Mucosa of rectum (tissue), 2 donors: ENCODE measurements around the gene IGFALS.

Experiments
- H3K27ac ChIP-seq, 2 donors: one replicate each; pipeline ENCODE4 v1.7.0; 2013; ENCODE audit warnings: inconsistent platforms in 2 of 2, low read depth in 2 of 2, low read length in 2 of 2
- H3K27me3 ChIP-seq, 2 donors: one replicate each; pipeline ENCODE4 v1.7.0; 2013; ENCODE audit warnings: low read length in 2 of 2; ENCODE audit not compliant: control insufficient read depth in 2 of 2, insufficient read depth in 2 of 2
- H3K36me3 ChIP-seq, 2 donors: one replicate each; pipeline ENCODE4 v1.7.0; 2013; ENCODE audit warnings: low read length in 2 of 2; ENCODE audit not compliant: control insufficient read depth in 2 of 2, insufficient read depth in 2 of 2
- H3K4me1 ChIP-seq, 2 donors: one replicate each; pipeline ENCODE4 v1.7.0; 2013; ENCODE audit warnings: low read length in 2 of 2, mild to moderate bottlenecking in 1 of 2; ENCODE audit not compliant: control insufficient read depth in 2 of 2, insufficient read depth in 2 of 2
- H3K4me3 ChIP-seq, 2 donors: one replicate each; pipeline ENCODE4 v1.7.0; 2013; ENCODE audit warnings: low read length in 2 of 2
- H3K9ac ChIP-seq, 2 donors: one replicate each; pipeline ENCODE4 v1.7.0; 2013; ENCODE audit warnings: low read length in 2 of 2, low read depth in 1 of 2, mild to moderate bottlenecking in 1 of 2
- H3K9me3 ChIP-seq, 2 donors: one replicate each; pipeline ENCODE4 v1.7.0; 2013; ENCODE audit warnings: low read length in 2 of 2; ENCODE audit not compliant: control insufficient read depth in 2 of 2
- donor health status: healthy.
- donor health status: Normal muscosa, but diverticular disease.

IGFALS gene

DNA sequence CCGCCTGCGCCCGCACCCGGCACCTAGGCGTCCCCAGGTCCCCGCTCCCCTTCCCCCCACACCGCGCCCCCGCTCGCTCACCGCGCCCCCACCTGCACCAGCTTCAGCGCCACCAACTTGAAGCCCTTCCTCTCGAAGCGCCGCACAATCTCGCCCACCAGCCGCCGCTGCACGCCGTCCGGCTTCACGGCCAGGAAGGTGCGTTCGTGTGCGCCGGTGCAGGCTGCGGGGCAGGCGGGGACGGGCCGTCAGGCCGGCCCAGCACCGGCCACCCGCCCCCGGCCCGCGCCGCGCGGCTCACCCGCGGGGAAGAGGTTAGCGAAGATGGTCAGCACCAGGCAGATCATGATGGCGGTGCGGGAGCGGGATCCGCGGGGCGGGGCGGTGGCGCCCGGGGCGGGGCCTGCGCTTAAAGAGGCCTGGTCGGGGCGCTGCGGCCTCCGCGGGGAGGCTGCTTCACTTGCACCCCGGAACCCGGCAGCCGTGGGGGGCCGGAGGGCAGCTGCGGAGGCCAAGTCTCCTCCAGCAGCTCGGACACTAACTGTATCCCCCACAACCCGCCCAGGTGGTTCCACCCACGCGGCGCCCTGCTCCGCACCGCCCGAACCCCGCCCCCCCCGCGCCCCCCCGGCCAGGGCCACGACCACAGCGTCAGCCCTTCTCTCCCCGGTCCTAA, 22.2 kb downstream of the IGFALS start, which contains the start of gene NME3:
Gene NME3 (minus strand): TSS at position 356 of the 676 bp plus-strand sequence. CDS start 9 bp downstream, at position 347.
- Histone ChIP-seq H3K9ac (peak within 1 kb of the TSS; percentile 78 to 79), H3K27ac (peak within 1 kb of the TSS; percentile 90 to 91), H3K36me3 (peaks cover 15 to 33% of the 10 kb centered on the region in 2 donors), H3K4me1 (peaks cover 27 to 34% of the 10 kb centered on the region in 2 donors), H3K4me3 (peak within 1 kb of the TSS; percentile 81 to 88), H3K27me3 (no peaks in the 10 kb centered on the region), H3K9me3 (no peaks in the 10 kb centered on the region)

- H3K4me3 ChIP-seq = peak overlapping the region; percentile 81 to 88
- H3K27me3 ChIP-seq = no peaks in the 10 kb centered on the region
- peaks cover 27 to 34% of the 10 kb centered on the region in 2 donors for H3K4me1 ChIP-seq
- peak overlapping the region; percentile 50 to 91 for H3K27ac ChIP-seq
- H3K9me3 ChIP-seq = no peaks in the 10 kb centered on the region
- H3K36me3 ChIP-seq = peaks cover 19 to 31% of the 10 kb centered on the region in 2 donors
- H3K9ac ChIP-seq = peak overlapping the region; percentile 41 to 67
These were observed 22.9 kb downstream of the IGFALS start for GRCh38 chr16:1770328-1771187.

GRCh38 chr16:1769402-1770300, 23.9 kb downstream of the IGFALS start:
- H3K27ac ChIP-seq = peak overlapping the region; percentile 50 to 91
- H3K9me3 ChIP-seq = no peaks in the 10 kb centered on the region
- H3K27me3 ChIP-seq = no peaks in the 10 kb centered on the region
- peak overlapping the region in 1 of 2 donors; percentile 41 for H3K9ac ChIP-seq
- H3K4me1 ChIP-seq = peaks cover 25 to 32% of the 10 kb centered on the region in 2 donors
- H3K4me3 ChIP-seq = peak overlapping the region; percentile 81 to 88
- peaks cover 28 to 35% of the 10 kb centered on the region in 2 donors for H3K36me3 ChIP-seq

DNA sequence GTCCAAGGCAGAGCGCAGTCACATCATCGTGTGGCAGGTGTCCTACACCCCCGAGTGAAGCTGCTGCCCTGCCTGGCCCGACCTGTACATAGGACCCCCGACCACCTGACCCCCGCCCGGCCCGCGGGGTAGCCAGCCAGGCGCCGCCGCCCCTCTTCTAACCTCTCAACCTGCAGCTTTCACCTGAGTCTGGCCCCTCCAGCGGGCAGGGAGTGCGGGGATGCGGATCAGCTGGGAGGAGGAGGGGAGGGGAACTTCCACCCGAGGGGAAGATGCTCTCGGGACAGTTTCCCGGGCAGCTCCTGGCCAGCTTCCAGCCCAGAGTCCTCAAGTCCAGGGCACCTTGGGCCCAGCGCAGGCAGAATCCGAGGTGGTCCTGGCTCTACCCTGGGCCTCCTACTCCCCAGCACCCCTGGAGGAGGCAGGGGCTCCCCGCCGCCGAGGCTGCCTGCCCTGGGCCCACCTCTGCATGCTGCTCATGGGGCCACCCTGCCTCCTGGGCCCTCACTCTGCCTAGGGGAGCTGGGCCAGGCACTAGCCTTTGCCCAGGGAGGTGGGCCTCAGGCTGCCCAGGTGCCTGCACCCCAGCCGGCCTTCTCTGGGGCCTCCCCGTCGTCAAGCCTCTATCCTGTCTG, 24.6 kb downstream of the IGFALS start:
- Histone ChIP-seq H3K36me3 (peaks cover 33 to 42% of the 10 kb centered on the region in 2 donors), H3K9ac (no peak overlapping the region), H3K4me1 (peaks cover 18 to 24% of the 10 kb centered on the region in 2 donors), H3K9me3 (no peaks in the 10 kb centered on the region), H3K27me3 (no peaks in the 10 kb centered on the region), H3K27ac (no peak overlapping the region), H3K4me3 (no peak overlapping the region)

GRCh38 chr16:1768061-1768766, 25.3 kb downstream of the IGFALS start:
- no peak overlapping the region for H3K9ac ChIP-seq
- H3K36me3 ChIP-seq = peaks cover 34 to 42% of the 10 kb centered on the region in 2 donors
- no peak overlapping the region for H3K27ac ChIP-seq
- peaks cover 16 to 21% of the 10 kb centered on the region in 2 donors for H3K4me1 ChIP-seq
- H3K4me3 ChIP-seq = no peak overlapping the region
- no peaks in the 10 kb centered on the region for H3K9me3 ChIP-seq
- H3K27me3 ChIP-seq = no peaks in the 10 kb centered on the region

DNA sequence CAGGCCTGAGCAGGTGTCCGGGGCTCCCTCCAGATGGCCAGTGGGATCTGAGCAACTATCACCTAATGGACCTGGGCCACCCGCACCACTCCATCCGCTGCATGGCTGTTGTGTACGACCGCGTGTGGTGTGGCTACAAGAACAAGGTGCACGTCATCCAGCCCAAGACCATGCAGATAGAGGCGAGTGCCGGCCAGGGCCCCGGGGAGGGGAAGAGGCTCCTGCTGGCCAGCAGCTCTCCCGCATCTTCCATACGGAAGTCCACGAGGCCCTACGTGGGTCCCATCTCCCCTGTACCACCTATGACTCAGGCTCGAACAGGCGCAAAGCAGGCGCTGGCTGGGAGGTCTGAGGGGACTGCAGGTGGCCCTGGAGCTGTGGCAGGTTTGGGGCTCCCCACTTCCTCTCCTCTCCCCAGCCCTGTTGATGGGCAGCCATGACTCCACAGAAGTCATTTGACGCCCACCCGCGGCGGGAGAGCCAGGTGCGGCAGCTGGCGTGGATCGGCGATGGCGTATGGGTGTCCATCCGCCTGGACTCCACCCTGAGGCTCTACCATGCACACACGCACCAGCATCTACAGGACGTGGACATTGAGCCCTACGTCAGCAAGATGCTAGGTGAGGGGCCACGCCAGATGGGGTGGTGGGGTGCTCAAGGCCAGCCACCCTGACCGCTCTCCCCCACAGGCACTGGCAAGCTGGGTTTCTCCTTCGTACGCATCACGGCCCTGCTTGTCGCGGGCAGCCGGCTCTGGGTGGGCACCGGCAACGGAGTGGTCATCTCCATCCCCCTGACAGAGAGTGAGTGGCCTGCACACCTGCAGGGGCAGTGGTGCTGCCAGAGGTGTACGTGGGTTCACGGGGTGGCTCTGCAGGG, 26.1 kb downstream of the IGFALS start:
- H3K27me3 ChIP-seq = no peaks in the 10 kb centered on the region
- no peak overlapping the region for H3K27ac ChIP-seq
- H3K9ac ChIP-seq = no peak overlapping the region
- H3K4me3 ChIP-seq = no peak overlapping the region
- H3K36me3 ChIP-seq = peaks cover 36 to 45% of the 10 kb centered on the region in 2 donors
- no peaks in the 10 kb centered on the region for H3K9me3 ChIP-seq
- peaks cover 16 to 19% of the 10 kb centered on the region in 2 donors for H3K4me1 ChIP-seq

- no peak overlapping the region for H3K27ac ChIP-seq
- H3K27me3 ChIP-seq = no peaks in the 10 kb centered on the region
- no peaks in the 10 kb centered on the region for H3K9me3 ChIP-seq
- H3K4me1 ChIP-seq = peaks cover 9 to 12% of the 10 kb centered on the region in 2 donors
- no peak overlapping the region for H3K4me3 ChIP-seq
- peaks cover 41 to 45% of the 10 kb centered on the region in 2 donors for H3K36me3 ChIP-seq
- no peak overlapping the region for H3K9ac ChIP-seq
These were observed 26.8 kb downstream of the IGFALS start for GRCh38 chr16:1766701-1767100.

- Histone ChIP-seq H3K9me3 (no peaks in the 10 kb centered on the region), H3K4me3 (no peak overlapping the region), H3K4me1 (peaks cover 9 to 12% of the 10 kb centered on the region in 2 donors), H3K36me3 (peaks cover 41 to 46% of the 10 kb centered on the region in 2 donors), H3K27me3 (no peaks in the 10 kb centered on the region), H3K27ac (no peak overlapping the region), H3K9ac (no peak overlapping the region)
These were observed 27.3 kb downstream of the IGFALS start for GRCh38 chr16:1766231-1766630.
